Renal cortex interstitium (tissue), 11 donors: Measurements from ENCODE around the gene ARL15. TPM values are rescaled to one million over a fixed set of nuclear protein-coding genes. Genes with fewer than 3 reads are reported as not detected.
"Not testable (repeated sequence)": the region's sequence is repeated elsewhere in the genome, so short reads cannot be mapped to it uniquely, and the experiment has no call there.

Experiments used
- DNase-seq, 11 donors: peaks; one replicate each; pipeline ENCODE4 v3.0.0-alpha.2; 2013; ENCODE audit warnings: low read depth in 9 of 11, low spot score in 4 of 11; ENCODE audit errors: extremely low read depth in 1 of 11
- polyA plus RNA-seq, 3 donors: library from polyadenylated mRNA; unstranded; fragments of 120-200 nt; gene quantifications; one replicate each; pipeline ENCODE4 v1.2.1, GENCODE V29; 2013; ENCODE audit not compliant: insufficient read length in 3 of 3

The ARL15 gene
- polyA plus RNA-seq, 3 donors: 27.3 to 30.9 (median 30.0) TPM

- DNase-seq: no peak
These were observed 219.8 kb downstream of the ARL15 start for GRCh38 chr5:54090495-54091120.

- no peak for DNase-seq
These were observed 222.3 kb downstream of the ARL15 start for GRCh38 chr5:54088081-54088480.

- no peak for DNase-seq
These were observed 222.9 kb downstream of the ARL15 start for GRCh38 chr5:54087436-54087835.

GRCh38 chr5:54086191-54086590, 224.2 kb downstream of the ARL15 start:
- DNase-seq: no peak

- DNase-seq: no peak
These were observed 225.7 kb downstream of the ARL15 start for GRCh38 chr5:54084696-54085095.

- DNase-seq: no peak
These were observed 226.5 kb downstream of the ARL15 start for GRCh38 chr5:54083851-54084250.

GRCh38 chr5:54083245-54083644, 227.1 kb downstream of the ARL15 start:
- no peak for DNase-seq

GRCh38 chr5:54081415-54081814, 229.0 kb downstream of the ARL15 start:
- DNase-seq: no peak

GRCh38 chr5:54080831-54081230, 229.5 kb downstream of the ARL15 start:
- no peak for DNase-seq

- DNase-seq: no peak
These were observed 236.6 kb downstream of the ARL15 start for GRCh38 chr5:54073735-54074134.

GRCh38 chr5:54073131-54073530, 237.2 kb downstream of the ARL15 start:
- no peak for DNase-seq

- no peak for DNase-seq
These were observed 243.9 kb downstream of the ARL15 start for GRCh38 chr5:54066433-54066832.

- DNase-seq: no peak
These were observed 246.6 kb downstream of the ARL15 start for GRCh38 chr5:54063817-54064216.

- no peak for DNase-seq
These were observed 247.4 kb downstream of the ARL15 start for GRCh38 chr5:54062958-54063357.

- not testable (repeated sequence) for DNase-seq
These were observed 249.5 kb downstream of the ARL15 start for GRCh38 chr5:54060919-54061318.

GRCh38 chr5:54049963-54050362, 260.4 kb downstream of the ARL15 start:
- DNase-seq: peak in 3 of 11 donors; percentile 1 to 6 (median 3)

- DNase-seq: no peak
These were observed 261.2 kb downstream of the ARL15 start for GRCh38 chr5:54049144-54049543.

GRCh38 chr5:54045077-54045792, 265.1 kb downstream of the ARL15 start:
- no peak for DNase-seq

GRCh38 chr5:54044276-54044675, 266.1 kb downstream of the ARL15 start:
- DNase-seq: not testable (repeated sequence)

GRCh38 chr5:54040804-54041203, 269.6 kb downstream of the ARL15 start:
- no peak for DNase-seq

GRCh38 chr5:54040018-54040417, 270.4 kb downstream of the ARL15 start:
- DNase-seq: no peak
